ENCODE measurements around the gene RAB23. TPM values are rescaled to one million over a fixed set of nuclear protein-coding genes. Genes with fewer than 3 reads are reported as not detected.

RAB23 gene
- total and polyA plus RNA-seq, 2 experiments from 2014 or later: 5.2 to 16.7 TPM

DNA sequence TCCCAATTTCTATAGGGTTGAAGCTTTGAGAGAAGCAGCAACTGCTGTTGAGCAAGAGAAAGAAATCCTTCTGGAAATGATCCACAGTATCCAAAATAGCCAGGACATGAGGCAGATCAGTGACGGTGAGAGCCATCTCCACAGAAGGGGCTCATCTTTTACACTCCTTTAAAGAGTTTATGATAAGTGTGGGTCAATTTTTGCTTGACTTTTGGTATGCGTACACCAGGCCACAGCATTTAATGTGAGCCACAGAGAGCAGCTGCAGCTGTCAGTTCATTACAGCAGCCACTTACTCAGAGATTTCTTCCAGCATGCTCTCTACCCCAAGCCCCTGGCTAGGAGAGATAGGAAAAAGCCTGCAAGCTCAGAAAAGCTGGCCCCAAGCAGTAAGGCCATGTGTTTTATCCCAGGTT, 40.1 kb downstream of the RAB23 start (continued):
- TF ChIP-seq, protein P1, sequence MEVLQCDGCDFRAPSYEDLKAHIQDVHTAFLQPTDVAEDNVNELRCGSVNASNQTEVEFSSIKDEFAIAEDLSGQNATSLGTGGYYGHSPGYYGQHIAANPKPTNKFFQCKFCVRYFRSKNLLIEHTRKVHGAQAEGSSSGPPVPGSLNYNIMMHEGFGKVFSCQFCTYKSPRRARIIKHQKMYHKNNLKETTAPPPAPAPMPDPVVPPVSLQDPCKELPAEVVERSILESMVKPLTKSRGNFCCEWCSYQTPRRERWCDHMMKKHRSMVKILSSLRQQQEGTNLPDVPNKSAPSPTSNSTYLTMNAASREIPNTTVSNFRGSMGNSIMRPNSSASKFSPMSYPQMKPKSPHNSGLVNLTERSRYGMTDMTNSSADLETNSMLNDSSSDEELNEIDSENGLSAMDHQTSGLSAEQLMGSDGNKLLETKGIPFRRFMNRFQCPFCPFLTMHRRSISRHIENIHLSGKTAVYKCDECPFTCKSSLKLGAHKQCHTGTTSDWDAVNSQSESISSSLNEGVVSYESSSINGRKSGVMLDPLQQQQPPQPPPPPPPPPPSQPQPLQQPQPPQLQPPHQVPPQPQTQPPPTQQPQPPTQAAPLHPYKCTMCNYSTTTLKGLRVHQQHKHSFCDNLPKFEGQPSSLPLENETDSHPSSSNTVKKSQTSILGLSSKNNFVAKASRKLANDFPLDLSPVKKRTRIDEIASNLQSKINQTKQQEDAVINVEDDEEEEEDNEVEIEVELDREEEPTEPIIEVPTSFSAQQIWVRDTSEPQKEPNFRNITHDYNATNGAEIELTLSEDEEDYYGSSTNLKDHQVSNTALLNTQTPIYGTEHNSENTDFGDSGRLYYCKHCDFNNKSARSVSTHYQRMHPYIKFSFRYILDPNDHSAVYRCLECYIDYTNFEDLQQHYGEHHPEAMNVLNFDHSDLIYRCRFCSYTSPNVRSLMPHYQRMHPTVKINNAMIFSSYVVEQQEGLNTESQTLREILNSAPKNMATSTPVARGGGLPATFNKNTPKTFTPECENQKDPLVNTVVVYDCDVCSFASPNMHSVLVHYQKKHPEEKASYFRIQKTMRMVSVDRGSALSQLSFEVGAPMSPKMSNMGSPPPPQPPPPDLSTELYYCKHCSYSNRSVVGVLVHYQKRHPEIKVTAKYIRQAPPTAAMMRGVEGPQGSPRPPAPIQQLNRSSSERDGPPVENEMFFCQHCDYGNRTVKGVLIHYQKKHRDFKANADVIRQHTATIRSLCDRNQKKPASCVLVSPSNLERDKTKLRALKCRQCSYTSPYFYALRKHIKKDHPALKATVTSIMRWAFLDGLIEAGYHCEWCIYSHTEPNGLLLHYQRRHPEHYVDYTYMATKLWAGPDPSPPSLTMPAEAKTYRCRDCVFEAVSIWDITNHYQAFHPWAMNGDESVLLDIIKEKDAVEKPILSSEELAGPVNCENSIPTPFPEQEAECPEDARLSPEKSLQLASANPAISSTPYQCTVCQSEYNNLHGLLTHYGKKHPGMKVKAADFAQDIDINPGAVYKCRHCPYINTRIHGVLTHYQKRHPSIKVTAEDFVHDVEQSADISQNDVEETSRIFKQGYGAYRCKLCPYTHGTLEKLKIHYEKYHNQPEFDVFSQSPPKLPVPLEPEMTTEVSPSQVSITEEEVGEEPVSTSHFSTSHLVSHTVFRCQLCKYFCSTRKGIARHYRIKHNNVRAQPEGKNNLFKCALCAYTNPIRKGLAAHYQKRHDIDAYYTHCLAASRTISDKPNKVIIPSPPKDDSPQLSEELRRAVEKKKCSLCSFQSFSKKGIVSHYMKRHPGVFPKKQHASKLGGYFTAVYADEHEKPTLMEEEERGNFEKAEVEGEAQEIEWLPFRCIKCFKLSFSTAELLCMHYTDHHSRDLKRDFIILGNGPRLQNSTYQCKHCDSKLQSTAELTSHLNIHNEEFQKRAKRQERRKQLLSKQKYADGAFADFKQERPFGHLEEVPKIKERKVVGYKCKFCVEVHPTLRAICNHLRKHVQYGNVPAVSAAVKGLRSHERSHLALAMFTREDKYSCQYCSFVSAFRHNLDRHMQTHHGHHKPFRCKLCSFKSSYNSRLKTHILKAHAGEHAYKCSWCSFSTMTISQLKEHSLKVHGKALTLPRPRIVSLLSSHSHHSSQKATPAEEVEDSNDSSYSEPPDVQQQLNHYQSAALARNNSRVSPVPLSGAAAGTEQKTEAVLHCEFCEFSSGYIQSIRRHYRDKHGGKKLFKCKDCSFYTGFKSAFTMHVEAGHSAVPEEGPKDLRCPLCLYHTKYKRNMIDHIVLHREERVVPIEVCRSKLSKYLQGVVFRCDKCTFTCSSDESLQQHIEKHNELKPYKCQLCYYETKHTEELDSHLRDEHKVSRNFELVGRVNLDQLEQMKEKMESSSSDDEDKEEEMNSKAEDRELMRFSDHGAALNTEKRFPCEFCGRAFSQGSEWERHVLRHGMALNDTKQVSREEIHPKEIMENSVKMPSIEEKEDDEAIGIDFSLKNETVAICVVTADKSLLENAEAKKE (CRISPR knock-in tag; IDR thresholded peaks at IDR 0.05): no peak
- TF ChIP-seq EZH2 (IDR thresholded peaks at IDR 0.05; ENCODE audit: low read depth, unreplicated experiment) (no peak), ZNF114 (CRISPR knock-in tag; IDR thresholded peaks at IDR 0.05) (no peak), POLR2AphosphoS5 (IDR thresholded peaks at IDR 0.05; ENCODE audit: low read depth) (no peak), NANOG (IDR thresholded peaks at IDR 0.05; ENCODE audit: borderline replicate concordance) (no peak)
- TF ChIP-seq, protein P2, sequence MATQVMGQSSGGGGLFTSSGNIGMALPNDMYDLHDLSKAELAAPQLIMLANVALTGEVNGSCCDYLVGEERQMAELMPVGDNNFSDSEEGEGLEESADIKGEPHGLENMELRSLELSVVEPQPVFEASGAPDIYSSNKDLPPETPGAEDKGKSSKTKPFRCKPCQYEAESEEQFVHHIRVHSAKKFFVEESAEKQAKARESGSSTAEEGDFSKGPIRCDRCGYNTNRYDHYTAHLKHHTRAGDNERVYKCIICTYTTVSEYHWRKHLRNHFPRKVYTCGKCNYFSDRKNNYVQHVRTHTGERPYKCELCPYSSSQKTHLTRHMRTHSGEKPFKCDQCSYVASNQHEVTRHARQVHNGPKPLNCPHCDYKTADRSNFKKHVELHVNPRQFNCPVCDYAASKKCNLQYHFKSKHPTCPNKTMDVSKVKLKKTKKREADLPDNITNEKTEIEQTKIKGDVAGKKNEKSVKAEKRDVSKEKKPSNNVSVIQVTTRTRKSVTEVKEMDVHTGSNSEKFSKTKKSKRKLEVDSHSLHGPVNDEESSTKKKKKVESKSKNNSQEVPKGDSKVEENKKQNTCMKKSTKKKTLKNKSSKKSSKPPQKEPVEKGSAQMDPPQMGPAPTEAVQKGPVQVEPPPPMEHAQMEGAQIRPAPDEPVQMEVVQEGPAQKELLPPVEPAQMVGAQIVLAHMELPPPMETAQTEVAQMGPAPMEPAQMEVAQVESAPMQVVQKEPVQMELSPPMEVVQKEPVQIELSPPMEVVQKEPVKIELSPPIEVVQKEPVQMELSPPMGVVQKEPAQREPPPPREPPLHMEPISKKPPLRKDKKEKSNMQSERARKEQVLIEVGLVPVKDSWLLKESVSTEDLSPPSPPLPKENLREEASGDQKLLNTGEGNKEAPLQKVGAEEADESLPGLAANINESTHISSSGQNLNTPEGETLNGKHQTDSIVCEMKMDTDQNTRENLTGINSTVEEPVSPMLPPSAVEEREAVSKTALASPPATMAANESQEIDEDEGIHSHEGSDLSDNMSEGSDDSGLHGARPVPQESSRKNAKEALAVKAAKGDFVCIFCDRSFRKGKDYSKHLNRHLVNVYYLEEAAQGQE (IDR thresholded peaks at IDR 0.05; ENCODE audit: unreplicated experiment): no peak

DNA sequence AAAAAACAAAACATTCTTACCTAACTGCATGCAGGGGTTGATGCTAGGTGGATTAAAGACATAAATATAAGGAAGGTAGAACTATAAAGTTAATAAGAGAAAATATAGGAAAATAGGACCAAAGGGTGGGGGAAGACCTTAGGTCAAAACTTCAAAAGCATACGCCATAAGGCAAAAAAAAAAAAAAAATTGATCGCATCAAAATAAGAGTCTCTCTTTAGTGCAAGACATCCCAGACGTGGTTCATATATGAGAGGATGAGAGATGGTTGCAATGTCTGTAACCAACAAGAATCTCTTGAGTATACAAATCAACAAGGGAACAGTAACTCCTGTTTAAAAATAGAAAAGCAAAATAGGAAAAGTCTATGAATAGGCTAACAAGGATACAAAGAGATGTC, 41.5 kb downstream of the RAB23 start:
- ATAC-seq (no peak), DNase-seq (ENCODE audit: low spot score) (no peak)
- Mint-ChIP-seq H3K36me3 (ENCODE audit: low read depth) (peaks cover 15% of the 10 kb centered on the region; the same call in 2 of the 3 replicates), H3K4me3 (no peak overlapping the region), H3K9me3 (no peaks in the 10 kb centered on the region), H3K27me3 (ENCODE audit: insufficient read depth, low read depth, poor library complexity) (no peaks in the 10 kb centered on the region), H3K27ac (no peak overlapping the region), H3K4me1 (peaks cover 13% of the 10 kb centered on the region)
- no peak overlapping the region for H3K4me3 ChIP-seq
- H3K4me2 ChIP-seq: no peak overlapping the region
- no peak overlapping the region for H2AFZ ChIP-seq
- no peaks in the 10 kb centered on the region; the same call in none of the 2 replicates for H3K36me3 ChIP-seq (ENCODE audit: insufficient read depth)
- no peaks in the 10 kb centered on the region for H3K27me3 ChIP-seq (ENCODE audit: insufficient read depth)
- H3K27ac ChIP-seq (ENCODE audit: low read depth): no peak overlapping the region
- H3K4me1 ChIP-seq (ENCODE audit: insufficient read depth): peaks cover 4% of the 10 kb centered on the region; the same call in 1 of the 2 replicates
- peaks cover 6% of the 10 kb centered on the region; the same call in 1 of the 2 replicates for H4K20me1 ChIP-seq (replicated peaks; ENCODE audit: insufficient read depth)
- H3F3A ChIP-seq (replicated peaks; ENCODE audit: low read depth): no peaks in the 10 kb centered on the region
- H3K79me2 ChIP-seq (replicated peaks; ENCODE audit: insufficient read depth): peaks cover 54% of the 10 kb centered on the region
- H3K9me2 ChIP-seq (ENCODE audit: insufficient read depth): no peaks in the 10 kb centered on the region
- no peak for TF ChIP-seq NANOG (IDR thresholded peaks at IDR 0.05; ENCODE audit: borderline replicate concordance)
- no peak for TF ChIP-seq EZH2 (IDR thresholded peaks at IDR 0.05; ENCODE audit: low read depth, unreplicated experiment)
- TF ChIP-seq, protein P2 (IDR thresholded peaks at IDR 0.05; ENCODE audit: unreplicated experiment): no peak
- TF ChIP-seq, protein P3, sequence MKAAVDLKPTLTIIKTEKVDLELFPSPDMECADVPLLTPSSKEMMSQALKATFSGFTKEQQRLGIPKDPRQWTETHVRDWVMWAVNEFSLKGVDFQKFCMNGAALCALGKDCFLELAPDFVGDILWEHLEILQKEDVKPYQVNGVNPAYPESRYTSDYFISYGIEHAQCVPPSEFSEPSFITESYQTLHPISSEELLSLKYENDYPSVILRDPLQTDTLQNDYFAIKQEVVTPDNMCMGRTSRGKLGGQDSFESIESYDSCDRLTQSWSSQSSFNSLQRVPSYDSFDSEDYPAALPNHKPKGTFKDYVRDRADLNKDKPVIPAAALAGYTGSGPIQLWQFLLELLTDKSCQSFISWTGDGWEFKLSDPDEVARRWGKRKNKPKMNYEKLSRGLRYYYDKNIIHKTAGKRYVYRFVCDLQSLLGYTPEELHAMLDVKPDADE (IDR thresholded peaks at IDR 0.05): no peak
- no peak for TF ChIP-seq POLR2AphosphoS5 (IDR thresholded peaks at IDR 0.05; ENCODE audit: low read depth)
- no peak for TF ChIP-seq JUNB (IDR thresholded peaks at IDR 0.05; ENCODE audit: unreplicated experiment)

All from GM23338 (cell line).